Measurements from ENCODE around the gene MTSS2. TPM values are rescaled to one million over a fixed set of nuclear protein-coding genes. Genes with fewer than 3 reads are reported as not detected.

Gene MTSS2
- polyA plus RNA-seq, 1 donor from 2014 or later, result 20.4 TPM

DNA sequence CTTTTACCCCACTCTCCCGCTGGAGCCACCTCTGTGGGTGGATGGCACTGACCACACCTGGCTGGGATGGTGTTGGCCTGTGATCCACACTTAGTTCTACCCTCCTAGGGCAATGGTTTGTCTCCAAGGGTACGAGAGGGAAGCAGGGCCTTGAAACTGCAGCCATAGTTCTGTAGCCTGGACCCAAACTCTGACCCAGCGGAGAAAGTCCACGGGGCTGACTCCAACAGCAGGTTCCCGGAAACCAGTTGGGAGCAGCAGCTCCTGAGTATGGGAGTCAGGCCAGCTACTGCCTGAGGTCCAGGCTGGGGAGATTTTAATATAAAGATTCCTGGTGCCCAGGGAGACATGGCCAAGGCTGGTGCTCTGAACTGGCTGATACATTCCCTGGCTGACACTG lies 23.6 kb upstream of the MTSS2 start:
- Histone ChIP-seq H2AFZ (ENCODE audit: low read depth, low read length) (no peak overlapping the region), H3F3A (ENCODE audit: insufficient read depth, low read length, poor library complexity, severe bottlenecking) (no peaks in the 10 kb centered on the region), H3K27me3 (ENCODE audit: insufficient read depth, low read depth, low read length) (no peaks in the 10 kb centered on the region), H3K4me3 (ENCODE audit: low read length) (no peak overlapping the region), H3K27ac (ENCODE audit: low read length) (no peak overlapping the region), H3K9me2 (ENCODE audit: insufficient read depth, low read length) (no peaks in the 10 kb centered on the region), H3K4me2 (ENCODE audit: low read length) (no peak overlapping the region), H3K9ac (ENCODE audit: low read length) (no peak overlapping the region), H3K9me3 (ENCODE audit: low read length) (no peaks in the 10 kb centered on the region), H3K79me2 (replicated peaks; ENCODE audit: insufficient read depth, low read length) (no peaks in the 10 kb centered on the region), H3K36me3 (ENCODE audit: insufficient read depth, low read length) (no peaks in the 10 kb centered on the region), H4K20me1 (ENCODE audit: insufficient read depth) (no peaks in the 10 kb centered on the region)
- no peak for TF ChIP-seq POLR2AphosphoS5 (IDR thresholded peaks at IDR 0.05)
- TF ChIP-seq SMC3 (conservative IDR thresholded peaks at IDR 0.05; ENCODE audit: poor library complexity), result no peak
- no peak for TF ChIP-seq RAD21 (conservative IDR thresholded peaks at IDR 0.05)
- no peak for TF ChIP-seq TAF1 (IDR thresholded peaks at IDR 0.05; ENCODE audit: low read depth)
- TF ChIP-seq EZH2 (IDR thresholded peaks at IDR 0.05; ENCODE audit: borderline replicate concordance, insufficient read depth, low read length, poor library complexity, severe bottlenecking), result no peak
- no peak for TF ChIP-seq MXI1 (conservative IDR thresholded peaks at IDR 0.05; ENCODE audit: poor library complexity, severe bottlenecking)
- TF ChIP-seq EP300 (conservative IDR thresholded peaks at IDR 0.05; ENCODE audit: poor library complexity, severe bottlenecking), result no peak
- TF ChIP-seq, protein P1, sequence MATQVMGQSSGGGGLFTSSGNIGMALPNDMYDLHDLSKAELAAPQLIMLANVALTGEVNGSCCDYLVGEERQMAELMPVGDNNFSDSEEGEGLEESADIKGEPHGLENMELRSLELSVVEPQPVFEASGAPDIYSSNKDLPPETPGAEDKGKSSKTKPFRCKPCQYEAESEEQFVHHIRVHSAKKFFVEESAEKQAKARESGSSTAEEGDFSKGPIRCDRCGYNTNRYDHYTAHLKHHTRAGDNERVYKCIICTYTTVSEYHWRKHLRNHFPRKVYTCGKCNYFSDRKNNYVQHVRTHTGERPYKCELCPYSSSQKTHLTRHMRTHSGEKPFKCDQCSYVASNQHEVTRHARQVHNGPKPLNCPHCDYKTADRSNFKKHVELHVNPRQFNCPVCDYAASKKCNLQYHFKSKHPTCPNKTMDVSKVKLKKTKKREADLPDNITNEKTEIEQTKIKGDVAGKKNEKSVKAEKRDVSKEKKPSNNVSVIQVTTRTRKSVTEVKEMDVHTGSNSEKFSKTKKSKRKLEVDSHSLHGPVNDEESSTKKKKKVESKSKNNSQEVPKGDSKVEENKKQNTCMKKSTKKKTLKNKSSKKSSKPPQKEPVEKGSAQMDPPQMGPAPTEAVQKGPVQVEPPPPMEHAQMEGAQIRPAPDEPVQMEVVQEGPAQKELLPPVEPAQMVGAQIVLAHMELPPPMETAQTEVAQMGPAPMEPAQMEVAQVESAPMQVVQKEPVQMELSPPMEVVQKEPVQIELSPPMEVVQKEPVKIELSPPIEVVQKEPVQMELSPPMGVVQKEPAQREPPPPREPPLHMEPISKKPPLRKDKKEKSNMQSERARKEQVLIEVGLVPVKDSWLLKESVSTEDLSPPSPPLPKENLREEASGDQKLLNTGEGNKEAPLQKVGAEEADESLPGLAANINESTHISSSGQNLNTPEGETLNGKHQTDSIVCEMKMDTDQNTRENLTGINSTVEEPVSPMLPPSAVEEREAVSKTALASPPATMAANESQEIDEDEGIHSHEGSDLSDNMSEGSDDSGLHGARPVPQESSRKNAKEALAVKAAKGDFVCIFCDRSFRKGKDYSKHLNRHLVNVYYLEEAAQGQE (IDR thresholded peaks at IDR 0.05; ENCODE audit: borderline replicate concordance), result no peak
- TF ChIP-seq, protein P2, sequence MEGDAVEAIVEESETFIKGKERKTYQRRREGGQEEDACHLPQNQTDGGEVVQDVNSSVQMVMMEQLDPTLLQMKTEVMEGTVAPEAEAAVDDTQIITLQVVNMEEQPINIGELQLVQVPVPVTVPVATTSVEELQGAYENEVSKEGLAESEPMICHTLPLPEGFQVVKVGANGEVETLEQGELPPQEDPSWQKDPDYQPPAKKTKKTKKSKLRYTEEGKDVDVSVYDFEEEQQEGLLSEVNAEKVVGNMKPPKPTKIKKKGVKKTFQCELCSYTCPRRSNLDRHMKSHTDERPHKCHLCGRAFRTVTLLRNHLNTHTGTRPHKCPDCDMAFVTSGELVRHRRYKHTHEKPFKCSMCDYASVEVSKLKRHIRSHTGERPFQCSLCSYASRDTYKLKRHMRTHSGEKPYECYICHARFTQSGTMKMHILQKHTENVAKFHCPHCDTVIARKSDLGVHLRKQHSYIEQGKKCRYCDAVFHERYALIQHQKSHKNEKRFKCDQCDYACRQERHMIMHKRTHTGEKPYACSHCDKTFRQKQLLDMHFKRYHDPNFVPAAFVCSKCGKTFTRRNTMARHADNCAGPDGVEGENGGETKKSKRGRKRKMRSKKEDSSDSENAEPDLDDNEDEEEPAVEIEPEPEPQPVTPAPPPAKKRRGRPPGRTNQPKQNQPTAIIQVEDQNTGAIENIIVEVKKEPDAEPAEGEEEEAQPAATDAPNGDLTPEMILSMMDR (IDR thresholded peaks at IDR 0.05; ENCODE audit: poor library complexity, severe bottlenecking), result no peak

DNA sequence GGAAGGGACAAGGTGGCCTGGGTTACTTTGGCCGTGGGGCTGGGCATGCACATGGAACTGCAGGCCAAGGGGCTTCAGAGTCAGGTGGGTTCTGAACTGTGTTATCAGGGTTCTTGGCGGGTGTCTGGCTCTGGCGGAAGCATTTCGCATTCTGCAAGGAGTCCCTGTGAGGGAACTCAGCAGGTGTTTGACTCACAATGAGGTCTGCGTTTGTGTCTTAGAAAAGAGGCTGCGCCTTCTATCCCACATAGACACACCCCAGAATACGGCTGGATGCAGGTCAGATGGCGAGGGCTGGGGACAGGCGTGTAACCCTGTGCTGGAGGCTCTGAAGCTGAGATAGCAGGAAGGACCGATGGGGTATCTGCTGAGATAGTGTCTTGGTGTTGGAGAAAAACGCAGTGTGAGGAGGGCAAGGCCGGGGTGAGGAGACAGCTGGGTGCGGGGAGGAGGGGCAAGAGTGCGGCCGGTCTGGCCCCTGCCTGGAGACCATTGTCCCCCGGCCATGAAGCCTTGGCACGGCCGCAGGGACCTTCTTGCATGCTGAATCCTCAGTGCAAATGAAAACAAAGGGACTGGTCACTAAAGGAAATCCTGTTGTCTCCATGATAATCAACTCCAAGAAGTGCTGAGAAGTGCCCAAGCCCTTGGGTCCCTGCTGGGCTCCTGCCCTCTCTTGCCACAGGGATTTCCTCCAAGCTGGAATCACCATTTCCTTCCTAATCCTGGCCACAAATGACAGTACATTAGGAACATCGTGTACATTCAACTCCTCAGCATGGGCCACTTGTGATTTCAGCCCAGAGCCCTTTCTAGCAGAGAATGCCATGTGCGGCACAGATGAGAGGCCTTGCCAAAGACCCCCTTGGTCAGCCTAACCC lies 22.8 kb upstream of the MTSS2 start:
- no peak overlapping the region for H2AFZ ChIP-seq (ENCODE audit: low read depth, low read length)
- H3K4me2 ChIP-seq (ENCODE audit: low read length), result no peak overlapping the region
- H3K79me2 ChIP-seq (replicated peaks; ENCODE audit: insufficient read depth, low read length), result no peaks in the 10 kb centered on the region
- no peaks in the 10 kb centered on the region for H4K20me1 ChIP-seq (ENCODE audit: insufficient read depth)
- H3K9me2 ChIP-seq (ENCODE audit: insufficient read depth, low read length), result no peaks in the 10 kb centered on the region
- H3F3A ChIP-seq (ENCODE audit: insufficient read depth, low read length, poor library complexity, severe bottlenecking), result no peaks in the 10 kb centered on the region
- no peaks in the 10 kb centered on the region for H3K36me3 ChIP-seq (ENCODE audit: insufficient read depth, low read length)
- no peak overlapping the region for H3K4me3 ChIP-seq (ENCODE audit: low read length)
- H3K27ac ChIP-seq (ENCODE audit: low read length), result no peak overlapping the region
- no peak overlapping the region for H3K9ac ChIP-seq (ENCODE audit: low read length)
- no peaks in the 10 kb centered on the region for H3K9me3 ChIP-seq (ENCODE audit: low read length)
- TF ChIP-seq EZH2 (IDR thresholded peaks at IDR 0.05; ENCODE audit: borderline replicate concordance, insufficient read depth, low read length, poor library complexity, severe bottlenecking) (no peak), MXI1 (conservative IDR thresholded peaks at IDR 0.05; ENCODE audit: poor library complexity, severe bottlenecking) (no peak), SMC3 (conservative IDR thresholded peaks at IDR 0.05; ENCODE audit: poor library complexity) (no peak), EP300 (conservative IDR thresholded peaks at IDR 0.05; ENCODE audit: poor library complexity, severe bottlenecking) (no peak), RAD21 (conservative IDR thresholded peaks at IDR 0.05) (no peak), POLR2AphosphoS5 (IDR thresholded peaks at IDR 0.05) (no peak), TAF1 (IDR thresholded peaks at IDR 0.05; ENCODE audit: low read depth) (no peak)
- TF ChIP-seq, protein P1 (IDR thresholded peaks at IDR 0.05; ENCODE audit: borderline replicate concordance), result no peak
- TF ChIP-seq, protein P2 (IDR thresholded peaks at IDR 0.05; ENCODE audit: poor library complexity, severe bottlenecking), result no peak
- no peaks in the 10 kb centered on the region for H3K27me3 ChIP-seq (ENCODE audit: insufficient read depth, low read depth, low read length)
